ENCODE results near the gene PCDHA4.
"Not testable (repeated sequence)": the region's sequence is repeated elsewhere in the genome, so short reads cannot be mapped to it uniquely, and the experiment has no call there.

GRCh38 chr5:140834439-140835008 lies 27.7 kb downstream of the PCDHA4 start:
- TF ChIP-seq, protein P1, sequence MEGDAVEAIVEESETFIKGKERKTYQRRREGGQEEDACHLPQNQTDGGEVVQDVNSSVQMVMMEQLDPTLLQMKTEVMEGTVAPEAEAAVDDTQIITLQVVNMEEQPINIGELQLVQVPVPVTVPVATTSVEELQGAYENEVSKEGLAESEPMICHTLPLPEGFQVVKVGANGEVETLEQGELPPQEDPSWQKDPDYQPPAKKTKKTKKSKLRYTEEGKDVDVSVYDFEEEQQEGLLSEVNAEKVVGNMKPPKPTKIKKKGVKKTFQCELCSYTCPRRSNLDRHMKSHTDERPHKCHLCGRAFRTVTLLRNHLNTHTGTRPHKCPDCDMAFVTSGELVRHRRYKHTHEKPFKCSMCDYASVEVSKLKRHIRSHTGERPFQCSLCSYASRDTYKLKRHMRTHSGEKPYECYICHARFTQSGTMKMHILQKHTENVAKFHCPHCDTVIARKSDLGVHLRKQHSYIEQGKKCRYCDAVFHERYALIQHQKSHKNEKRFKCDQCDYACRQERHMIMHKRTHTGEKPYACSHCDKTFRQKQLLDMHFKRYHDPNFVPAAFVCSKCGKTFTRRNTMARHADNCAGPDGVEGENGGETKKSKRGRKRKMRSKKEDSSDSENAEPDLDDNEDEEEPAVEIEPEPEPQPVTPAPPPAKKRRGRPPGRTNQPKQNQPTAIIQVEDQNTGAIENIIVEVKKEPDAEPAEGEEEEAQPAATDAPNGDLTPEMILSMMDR (IDR thresholded peaks at IDR 0.05), result not testable (repeated sequence)
- not testable (repeated sequence) for TF ChIP-seq POLR2AphosphoS5 (IDR thresholded peaks at IDR 0.05)
